GM06990 (cell line): ENCODE results near the gene DDX60.
"Not testable (repeated sequence)": the region's sequence is repeated elsewhere in the genome, so short reads cannot be mapped to it uniquely, and the experiment has no call there.

Source experiments
- DNase-seq: peaks from one replicate; pipeline ENCODE4 v3.0.0-alpha.2; 2011; ENCODE audit not compliant: insufficient read length; ENCODE audit errors: extremely low read depth
- H3K27me3 ChIP-seq: replicated peaks from 2 replicates; pipeline ENCODE4 v1.6.0; 2011; ENCODE audit warnings: low read length; ENCODE audit not compliant: control insufficient read depth, insufficient read depth
- H3K36me3 ChIP-seq: 2 replicates; pipeline ENCODE4 v1.5.1; 2011; ENCODE audit warnings: low read length; ENCODE audit not compliant: control insufficient read depth, insufficient read depth
- H3K4me3 ChIP-seq: replicated peaks from 2 replicates; pipeline ENCODE4 v1.5.1; 2011; ENCODE audit warnings: low read depth, mild to moderate bottlenecking, control low read depth, low read length
- TF ChIP-seq, protein P1 (sequence below): IDR thresholded peaks from 2 replicates; pipeline ENCODE4 v1.5.1; 2011; ENCODE audit warnings: low read length, control low read depth, mild to moderate bottlenecking, inconsistent platforms; ENCODE audit not compliant: insufficient read depth, poor library complexity, severe bottlenecking

Gene DDX60

DNA sequence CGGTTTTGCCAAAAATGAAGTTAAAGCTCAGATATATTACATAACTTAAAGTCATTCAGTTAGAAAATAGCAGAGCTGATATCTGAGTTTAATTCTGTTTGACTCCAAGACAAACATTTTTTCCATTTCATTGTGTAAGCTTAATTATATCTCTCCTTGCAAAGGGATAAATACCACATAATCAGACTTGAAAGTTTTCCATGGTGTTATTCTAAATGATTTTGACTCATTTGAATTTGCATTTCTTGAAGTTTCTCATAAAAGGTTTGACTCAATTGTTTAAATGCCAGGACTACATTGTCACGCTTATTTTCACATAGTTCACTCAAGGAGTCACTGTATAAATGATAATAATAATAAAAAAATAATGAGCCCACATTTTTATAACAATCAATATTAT, 39.4 kb upstream of the DDX60 start:
- Histone ChIP-seq H3K36me3 (no peaks in the 10 kb centered on the region), H3K4me3 (no peak overlapping the region), H3K27me3 (no peaks in the 10 kb centered on the region)
- TF ChIP-seq, protein P1, sequence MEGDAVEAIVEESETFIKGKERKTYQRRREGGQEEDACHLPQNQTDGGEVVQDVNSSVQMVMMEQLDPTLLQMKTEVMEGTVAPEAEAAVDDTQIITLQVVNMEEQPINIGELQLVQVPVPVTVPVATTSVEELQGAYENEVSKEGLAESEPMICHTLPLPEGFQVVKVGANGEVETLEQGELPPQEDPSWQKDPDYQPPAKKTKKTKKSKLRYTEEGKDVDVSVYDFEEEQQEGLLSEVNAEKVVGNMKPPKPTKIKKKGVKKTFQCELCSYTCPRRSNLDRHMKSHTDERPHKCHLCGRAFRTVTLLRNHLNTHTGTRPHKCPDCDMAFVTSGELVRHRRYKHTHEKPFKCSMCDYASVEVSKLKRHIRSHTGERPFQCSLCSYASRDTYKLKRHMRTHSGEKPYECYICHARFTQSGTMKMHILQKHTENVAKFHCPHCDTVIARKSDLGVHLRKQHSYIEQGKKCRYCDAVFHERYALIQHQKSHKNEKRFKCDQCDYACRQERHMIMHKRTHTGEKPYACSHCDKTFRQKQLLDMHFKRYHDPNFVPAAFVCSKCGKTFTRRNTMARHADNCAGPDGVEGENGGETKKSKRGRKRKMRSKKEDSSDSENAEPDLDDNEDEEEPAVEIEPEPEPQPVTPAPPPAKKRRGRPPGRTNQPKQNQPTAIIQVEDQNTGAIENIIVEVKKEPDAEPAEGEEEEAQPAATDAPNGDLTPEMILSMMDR: no peak
- no peak for DNase-seq

DNA sequence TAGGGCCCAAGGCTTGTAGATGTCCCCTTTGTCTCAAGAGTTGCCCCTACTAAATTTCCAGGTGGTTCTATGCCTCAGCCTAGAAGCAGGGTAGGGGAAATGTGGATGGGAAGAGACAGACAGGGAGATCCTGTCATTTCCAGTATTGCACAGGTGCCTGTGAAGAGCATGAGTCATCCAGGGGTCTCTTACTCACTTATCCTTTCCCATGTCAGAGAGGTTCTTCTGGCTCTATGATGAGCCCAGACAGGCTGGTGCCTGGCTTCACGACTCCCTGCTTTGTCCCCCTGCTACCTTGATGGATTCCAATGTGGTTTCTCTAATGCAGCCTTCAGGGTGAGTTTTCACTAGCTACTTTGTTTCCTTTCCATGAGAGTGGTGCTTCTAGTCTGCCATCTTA, 35.2 kb upstream of the DDX60 start:
- no peaks in the 10 kb centered on the region for H3K36me3 ChIP-seq
- no peak for DNase-seq
- H3K4me3 ChIP-seq: no peak overlapping the region
- TF ChIP-seq, protein P1: no peak
- H3K27me3 ChIP-seq: no peaks in the 10 kb centered on the region

DNA sequence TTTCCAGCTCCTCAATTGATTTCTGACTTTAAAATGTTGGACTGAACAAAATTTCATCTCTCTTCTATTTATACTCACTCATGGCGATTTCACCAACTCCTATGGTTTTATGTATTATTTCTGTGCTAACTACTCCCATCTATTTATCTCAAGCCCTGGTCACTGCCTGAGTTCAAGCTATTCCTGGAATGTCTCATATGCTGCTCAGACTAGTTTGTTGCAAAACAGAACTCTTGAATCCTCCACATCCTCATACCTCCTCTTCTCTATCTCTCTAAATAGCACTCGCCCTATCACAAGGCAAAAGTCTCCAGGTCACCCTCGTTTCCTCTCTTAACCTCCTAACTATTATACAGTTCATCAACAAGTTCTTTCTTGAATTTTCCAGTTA, 19.0 kb upstream of the DDX60 start:
- Histone ChIP-seq H3K27me3 (no peaks in the 10 kb centered on the region), H3K4me3 (no peak overlapping the region), H3K36me3 (no peaks in the 10 kb centered on the region)
- no peak for DNase-seq
- TF ChIP-seq, protein P1: no peak

DNA sequence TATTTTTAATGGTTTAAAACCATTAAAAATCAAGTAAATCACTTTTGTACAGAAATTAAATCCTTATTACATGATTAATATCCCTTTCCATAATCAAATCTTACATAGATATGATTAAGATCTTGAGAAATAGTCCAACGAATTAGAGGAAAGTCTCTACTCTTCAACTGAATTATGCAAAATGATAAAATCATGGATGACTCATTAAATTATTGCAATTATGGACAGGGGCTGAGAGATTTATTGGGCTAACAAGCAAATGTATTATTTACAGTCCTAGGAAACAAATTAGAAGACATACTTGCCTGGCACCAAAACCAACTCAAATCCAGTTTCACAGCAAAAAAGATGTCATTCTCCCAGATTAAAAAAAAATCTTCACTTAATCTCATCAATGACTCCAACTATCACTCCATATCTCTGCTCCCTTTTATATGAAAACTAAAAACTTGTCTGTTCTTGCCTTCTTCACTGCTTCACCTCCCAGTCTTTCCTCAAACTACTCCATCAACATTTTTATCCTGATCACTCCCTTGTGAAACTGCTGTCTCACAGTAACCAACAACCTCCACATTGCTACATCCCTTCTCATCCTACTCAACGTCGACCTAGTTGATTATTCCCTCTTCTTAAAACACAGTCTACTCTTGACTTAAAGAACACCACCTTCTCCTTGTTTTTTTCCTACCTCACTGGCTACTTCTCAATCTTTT, 18.4 kb upstream of the DDX60 start:
- H3K27me3 ChIP-seq: no peaks in the 10 kb centered on the region
- no peak for DNase-seq
- TF ChIP-seq, protein P1: no peak

DNA sequence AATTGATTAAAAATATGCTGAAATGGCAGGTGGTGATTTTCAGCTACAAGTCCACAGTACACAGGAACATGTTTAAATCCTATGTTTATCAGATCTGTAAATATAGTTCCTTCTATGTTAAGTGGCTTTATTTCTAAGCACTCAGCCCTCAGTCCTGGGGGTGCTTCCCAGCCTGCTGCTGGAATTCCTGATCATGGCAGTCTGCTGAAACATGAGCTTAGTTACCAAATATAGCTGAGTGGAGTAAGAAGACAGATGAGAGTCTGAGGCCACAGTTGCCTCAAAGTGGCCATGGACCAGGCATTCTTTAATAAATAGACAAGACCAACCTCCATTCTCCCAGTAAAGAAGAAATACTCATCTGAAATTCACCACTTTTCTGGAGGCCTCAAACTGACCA, 17.1 kb upstream of the DDX60 start:
- no peak for DNase-seq
- Histone ChIP-seq H3K4me3 (no peak overlapping the region), H3K27me3 (no peaks in the 10 kb centered on the region), H3K36me3 (no peaks in the 10 kb centered on the region)
- TF ChIP-seq, protein P1: no peak

More for the DNA sequence above, 18.4 kb upstream of the DDX60 start:
- Histone ChIP-seq H3K36me3 (no peaks in the 10 kb centered on the region), H3K4me3 (no peak overlapping the region)

DNA sequence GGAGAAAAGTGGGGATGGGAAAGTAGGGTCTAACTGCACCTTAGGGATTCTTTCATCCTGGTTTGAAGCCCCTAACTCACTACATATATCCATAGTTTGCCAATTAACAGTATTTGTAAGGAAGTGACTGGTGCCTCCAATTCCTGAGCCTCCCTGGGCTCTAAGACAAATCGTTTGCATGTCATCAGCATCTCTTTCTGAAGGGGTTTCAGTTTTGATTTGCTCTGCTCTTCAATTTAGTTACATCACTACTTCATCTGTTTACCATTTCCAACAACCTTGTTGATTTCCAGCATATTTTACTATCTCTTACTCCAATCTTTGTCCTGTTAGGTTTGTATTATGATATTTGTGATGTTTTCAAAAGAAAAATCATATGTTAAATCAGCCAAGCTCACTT, 15.5 kb upstream of the DDX60 start:
- H3K4me3 ChIP-seq: no peak overlapping the region
- no peaks in the 10 kb centered on the region for H3K36me3 ChIP-seq
- DNase-seq: no peak
- TF ChIP-seq, protein P1: no peak
- H3K27me3 ChIP-seq: no peaks in the 10 kb centered on the region

DNA sequence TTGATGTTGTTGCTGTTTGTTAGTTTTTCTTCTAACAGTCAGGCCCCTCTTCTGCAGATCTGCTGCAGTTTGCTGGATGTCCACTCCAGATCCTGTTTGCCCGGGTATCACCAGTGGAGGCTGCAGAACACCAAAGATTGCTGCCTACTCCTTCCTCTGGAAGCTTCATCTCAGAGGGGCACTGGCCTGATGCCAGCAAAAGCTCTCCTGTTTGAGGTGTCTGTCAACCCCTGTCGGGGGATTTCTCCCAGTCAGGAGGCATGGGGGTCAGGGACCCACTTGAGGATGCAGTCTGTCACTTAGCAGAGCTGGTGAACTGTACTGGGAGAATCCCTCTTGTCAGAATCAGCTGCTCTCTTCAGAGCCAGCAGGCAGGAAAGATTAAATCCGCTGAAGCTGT, 12.0 kb upstream of the DDX60 start:
- not testable (repeated sequence) for H3K36me3 ChIP-seq, H3K4me3 ChIP-seq, DNase-seq, H3K27me3 ChIP-seq
